GM19324 (cell line): ENCODE measurements around the gene SCN5A.
"Not testable (repeated sequence)": the region's sequence is repeated elsewhere in the genome, so short reads cannot be mapped to it uniquely, and the experiment has no call there.

Source experiments
- ATAC-seq: cut with Tn5 transposase; IDR thresholded peaks from one replicate; pipeline ENCODE4 v1.9.1; 2021; ENCODE audit warnings: mild to moderate bottlenecking, moderate library complexity; ENCODE audit not compliant: unreplicated experiment, low FRiP score

The SCN5A gene

DNA sequence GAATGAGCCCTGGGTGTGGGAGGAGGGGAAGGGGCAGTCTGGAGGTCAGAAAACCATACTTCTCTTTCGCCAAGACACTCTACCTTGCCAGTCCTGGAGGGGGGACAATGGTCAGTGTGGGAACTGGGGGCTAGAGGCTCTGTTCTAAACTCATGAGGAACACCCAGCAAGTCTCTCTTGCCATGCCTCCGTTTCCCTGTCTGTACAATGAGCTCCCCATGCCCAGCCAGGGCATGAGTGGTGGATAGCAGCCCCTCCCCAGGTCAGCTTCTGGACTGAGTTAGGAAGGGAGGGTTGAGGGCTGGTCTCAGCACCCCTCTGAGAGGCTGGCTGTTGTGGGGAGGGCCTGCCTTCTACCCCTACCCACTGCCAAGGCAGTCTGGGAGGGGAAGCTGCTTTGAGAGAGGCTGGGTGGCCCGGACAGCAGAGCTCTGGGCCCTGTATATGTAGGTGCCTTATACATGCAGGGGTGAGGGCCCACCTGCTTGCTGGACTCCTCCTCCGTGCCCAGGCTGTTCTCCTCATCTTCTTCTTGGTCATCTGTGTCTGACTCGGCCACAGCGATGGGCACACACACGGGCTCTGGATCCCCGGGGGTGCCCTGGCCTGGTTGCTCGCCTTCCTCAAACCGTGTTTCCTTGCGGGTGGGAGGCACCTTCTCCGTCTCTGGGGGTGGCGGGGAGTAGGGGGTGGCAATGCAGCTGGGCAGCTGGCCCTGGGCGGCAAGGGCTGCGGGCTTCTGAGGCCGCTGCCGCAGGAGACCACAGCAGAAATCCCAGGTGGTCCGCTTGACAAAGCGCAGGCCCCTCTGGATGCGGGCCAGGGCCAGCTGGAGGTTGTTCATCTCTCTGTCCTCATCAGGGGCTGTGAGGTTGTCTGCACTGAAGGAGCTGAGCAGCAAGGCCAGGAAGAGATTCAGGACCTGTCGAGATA, 68.8 kb downstream of the SCN5A start:
- ATAC-seq: no peak

DNA sequence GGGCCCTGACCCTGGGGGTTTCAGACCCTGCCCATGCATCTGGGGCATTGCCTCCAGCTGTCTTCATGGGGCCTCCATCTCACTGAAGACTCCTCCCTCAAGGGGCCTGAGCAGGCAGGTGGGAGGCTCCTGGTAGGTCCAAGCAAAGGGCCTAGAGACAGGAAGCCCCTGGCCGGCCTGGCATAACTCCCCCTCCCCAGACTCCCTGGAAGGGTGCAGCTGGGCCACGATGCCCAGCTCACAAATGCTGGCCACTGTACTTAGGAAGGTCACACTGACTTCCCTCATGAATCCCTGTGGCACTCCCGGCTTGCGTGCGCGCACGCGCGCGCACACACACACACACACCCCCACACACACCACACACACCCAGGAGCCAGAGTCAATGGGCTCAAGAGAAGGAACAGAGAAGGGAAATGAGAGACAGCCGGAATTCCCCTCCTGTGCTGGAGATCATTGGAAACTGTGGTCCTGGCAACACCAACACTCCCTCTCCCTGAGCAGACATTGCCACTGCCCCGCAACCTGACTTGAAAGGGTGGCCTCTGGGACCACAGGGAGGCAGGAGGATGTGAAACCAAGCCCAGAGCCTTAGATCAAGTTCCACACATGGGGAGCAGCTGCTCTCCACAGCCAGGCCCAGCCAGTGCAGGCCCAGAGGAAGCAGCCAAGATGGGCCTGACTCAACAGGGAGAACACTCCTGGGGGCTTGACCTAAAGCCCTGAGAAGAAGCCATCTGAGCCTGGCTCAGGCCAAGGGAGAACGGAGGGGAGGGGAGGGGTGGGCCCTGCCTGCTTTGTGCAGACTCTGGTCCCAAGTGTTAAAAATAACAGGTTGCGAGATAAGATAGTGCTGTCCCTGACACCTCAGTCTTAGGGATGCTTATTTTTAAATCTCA, 69.7 kb downstream of the SCN5A start:
- no peak for ATAC-seq

DNA sequence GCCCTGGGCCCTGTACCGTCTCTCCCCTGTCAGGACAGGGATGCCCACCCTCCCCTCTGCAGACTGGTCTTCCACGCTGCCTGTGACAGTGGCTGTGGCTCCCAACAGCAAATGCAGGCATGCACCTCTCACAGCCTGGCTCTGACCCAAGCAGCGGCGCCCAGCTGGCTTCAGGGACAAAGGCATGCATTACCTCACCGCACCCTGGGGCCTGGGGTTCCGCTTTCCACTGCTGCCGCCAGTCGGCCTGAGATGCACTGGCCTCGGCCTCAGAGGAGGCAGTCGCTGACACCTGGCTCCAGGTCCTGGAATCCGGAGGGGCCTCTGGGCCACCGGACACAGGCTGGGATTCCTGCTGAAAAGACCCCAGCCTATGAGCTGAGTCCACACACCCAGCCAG, 70.3 kb downstream of the SCN5A start:
- ATAC-seq: no peak

DNA sequence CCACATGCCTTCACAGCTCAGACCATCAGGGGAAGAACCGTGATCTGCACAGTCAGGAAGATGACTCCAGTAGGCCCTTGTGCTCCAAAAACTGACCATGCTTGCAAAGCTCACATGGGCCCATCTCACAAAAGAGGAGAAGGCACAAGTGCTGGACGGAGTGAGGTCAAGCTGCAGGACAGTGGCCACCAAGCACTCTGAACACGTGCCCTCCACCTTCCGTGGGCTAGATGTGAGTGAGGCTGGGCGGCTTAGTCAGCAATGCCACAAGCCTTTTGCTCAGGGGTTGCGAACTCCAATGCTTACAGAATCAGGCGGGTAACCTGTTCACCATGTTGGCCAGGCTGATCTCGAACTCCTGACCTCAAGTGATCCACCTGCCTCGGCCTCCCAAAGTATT, 70.9 kb downstream of the SCN5A start:
- no peak for ATAC-seq

DNA sequence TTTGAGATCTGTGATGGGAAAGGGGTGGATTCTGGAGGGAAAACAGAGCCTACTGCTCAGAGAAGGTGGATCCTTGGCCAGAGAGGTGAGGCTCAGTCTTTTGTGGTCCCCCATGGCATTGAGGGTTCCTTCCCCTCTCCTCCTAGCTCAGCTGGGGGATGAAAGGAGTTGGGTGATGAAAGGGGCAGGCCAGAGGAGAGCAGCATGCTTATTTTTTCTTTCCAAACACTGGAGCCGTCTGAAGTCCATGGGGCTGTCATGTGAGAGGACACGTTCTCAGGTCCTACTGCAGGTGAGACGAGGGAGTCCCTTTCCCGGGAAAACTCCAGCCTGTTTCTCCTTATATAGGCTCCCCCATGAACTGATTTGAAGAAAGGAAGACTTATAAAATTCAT, 71.4 kb downstream of the SCN5A start:
- no peak for ATAC-seq

DNA sequence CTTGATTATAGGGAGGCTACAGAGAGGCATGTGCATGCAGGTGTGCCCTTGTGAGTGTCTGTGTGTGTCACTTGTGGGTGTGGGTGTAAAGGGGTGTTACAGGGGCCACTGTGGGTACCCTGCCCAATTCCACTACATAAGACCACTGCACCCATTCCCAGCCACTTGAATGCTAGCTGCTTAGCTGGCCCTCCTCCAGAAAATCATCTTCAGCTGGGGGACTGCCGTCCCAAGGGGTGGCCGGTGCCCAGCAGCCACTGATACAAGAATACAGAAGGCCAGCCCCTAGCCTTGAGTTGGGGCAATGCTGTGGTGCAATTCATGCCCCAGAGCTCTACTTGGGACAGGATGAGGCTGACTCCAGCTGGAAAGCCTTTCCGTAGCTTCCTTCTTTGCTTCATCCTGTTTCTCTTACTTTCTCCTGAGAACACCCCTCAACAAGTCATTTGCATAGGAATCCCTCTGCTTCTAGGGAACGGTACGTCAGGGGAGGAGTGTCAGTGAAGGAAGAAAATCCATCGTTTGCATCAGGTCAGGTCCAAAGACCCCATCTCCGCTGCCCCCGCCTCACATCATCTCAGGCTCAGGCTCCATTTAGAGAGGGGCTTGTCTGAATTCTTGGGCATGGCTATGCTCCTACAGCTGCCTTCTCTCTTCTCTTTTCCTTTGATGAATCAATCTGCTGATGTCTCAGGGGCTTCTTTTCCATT, 72.0 kb downstream of the SCN5A start:
- ATAC-seq: no peak

DNA sequence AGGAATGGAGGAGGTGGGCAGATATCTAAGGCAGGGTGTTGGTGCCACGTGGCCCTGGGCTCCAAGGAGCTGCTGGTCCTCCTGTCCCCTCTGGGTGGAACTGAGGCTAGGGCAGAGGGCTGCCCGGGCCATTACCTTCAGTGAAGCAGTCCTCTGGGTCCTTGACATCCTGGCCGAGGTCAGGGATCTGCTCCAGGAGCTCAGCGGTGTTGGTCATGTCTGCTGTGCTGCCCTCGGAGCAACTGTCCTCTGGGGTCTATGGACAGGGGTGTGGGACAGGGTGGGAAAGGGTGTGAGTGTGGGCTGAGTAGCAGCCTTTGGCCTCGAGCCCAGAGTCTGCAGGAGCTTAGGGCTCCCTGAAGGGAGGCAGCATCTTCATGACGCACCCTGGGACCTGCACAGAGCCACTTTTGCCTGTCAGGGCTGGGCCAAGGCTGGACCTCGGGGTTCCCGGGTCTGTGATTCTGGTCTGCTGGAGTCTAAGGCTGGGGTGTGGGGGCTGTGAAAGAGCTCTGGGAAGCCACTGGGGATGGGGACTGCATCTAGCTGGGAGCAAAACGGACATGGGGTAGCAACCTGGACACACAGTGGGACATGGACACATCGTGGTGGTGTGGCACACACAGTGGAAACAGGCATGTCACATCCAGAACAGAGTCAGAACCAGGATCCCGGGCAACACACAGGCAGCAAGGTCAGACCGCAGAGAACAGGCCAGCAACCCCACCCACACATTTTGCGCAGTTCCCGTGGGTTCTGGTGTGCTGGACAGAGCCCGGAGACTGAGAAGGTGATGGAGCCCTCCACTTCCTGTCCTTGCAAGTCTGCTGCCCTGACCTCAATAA, 72.7 kb downstream of the SCN5A start:
- ATAC-seq: no peak

DNA sequence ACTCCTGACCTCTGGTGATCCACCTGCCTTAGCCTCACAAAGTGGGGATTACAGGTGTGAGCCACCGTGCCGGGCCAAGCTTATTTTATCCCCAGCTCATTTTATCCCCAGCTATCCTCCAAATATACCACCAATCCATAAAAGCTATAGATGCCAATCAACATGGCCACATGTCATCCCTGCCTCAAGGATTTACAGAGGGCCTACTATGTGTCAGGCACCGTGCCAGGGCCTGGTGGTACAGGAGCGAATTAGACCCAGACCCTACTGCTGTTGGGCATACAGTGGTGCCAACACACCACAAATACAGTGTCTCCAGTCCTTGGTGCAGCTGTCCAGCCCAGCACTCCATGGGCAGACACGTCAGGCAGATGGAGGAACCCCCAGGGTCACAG, 73.4 kb downstream of the SCN5A start:
- ATAC-seq: no peak

DNA sequence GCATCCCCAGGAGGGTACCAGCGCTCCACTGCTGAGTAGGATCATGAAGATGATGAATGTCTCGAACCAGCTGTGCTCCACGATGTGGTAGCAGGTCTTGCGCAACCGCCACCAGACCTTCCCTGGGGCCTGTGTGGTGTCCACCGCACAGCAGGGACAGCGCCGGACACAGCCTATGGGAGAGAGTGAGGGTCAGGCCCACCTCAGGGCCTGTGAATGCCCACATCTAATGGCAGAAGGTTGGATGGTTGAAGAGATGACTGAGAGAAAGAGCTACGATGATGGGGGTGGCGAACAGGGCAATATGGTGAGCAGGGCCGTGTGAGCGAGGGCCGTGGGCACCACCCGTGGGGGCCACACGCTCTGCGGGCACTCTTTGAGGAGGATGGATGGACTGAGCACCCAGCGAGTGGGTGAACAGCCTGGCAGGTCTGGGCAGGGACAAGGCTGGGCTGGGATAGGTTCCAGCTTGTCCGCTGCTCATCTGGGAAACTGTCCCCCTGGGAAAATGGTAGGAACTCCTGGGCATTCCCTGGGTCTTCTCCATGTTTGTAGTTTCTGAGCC, 74.1 kb downstream of the SCN5A start:
- ATAC-seq: no peak

DNA sequence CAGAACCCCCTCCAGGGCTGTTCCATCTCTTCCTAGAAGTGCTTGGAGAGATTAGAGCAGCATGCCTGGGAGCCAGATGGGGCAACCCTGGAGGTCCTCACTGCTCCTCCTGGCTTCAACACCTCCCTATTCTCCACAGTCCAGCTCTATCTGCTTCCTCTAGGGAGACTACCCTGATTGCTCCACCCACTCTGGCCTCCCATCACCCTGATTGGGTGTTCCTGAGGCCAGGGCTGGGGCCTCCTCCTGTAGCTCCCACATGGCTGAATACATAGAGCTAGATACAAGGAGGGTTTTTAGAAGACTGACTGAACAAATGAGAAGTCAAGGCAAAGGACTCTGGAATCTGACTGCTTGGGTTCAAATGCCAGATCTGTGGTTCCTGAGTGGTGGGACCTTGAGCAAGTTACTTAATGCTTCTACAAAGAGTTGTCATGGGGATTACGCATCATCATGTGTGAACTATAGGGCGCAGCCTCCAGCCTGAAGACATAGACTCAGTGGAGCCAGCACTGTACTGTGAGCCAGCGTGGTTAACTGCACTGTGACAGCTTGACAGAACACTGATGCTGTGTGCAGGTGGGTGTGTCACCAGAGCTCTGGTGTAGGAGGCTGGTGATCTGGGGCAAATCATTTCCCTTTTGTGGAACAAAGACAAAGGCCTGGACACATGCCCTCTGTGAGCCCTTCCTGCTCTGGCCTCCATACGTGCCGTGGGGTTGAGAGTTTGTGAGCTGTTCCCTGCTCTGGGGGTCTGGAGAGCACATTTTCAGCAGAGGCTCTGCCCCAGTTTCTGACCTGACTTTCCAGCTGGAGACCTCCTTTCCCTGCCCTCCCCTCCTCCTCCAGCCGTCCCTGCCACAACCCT, 74.8 kb downstream of the SCN5A start:
- no peak for ATAC-seq

DNA sequence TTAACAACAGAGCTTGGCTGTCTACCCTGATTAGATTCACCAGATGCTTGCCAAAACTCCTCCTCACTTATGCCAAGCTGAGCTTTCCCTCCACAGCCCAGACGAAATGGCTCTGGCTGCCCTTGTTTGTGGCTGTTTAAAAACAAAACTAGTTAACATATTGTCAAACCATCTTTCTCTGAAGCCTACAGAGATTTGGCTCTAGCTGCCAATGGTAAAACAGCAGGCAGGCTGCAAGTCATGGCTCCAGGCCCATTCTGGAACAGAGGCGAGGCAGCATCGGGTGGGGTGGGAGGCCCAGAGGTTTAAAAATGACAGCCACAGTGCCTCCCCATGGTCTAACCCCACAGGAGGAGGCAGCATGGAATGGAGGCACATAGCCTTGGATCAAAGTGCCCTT, 75.9 kb downstream of the SCN5A start:
- no peak for ATAC-seq

DNA sequence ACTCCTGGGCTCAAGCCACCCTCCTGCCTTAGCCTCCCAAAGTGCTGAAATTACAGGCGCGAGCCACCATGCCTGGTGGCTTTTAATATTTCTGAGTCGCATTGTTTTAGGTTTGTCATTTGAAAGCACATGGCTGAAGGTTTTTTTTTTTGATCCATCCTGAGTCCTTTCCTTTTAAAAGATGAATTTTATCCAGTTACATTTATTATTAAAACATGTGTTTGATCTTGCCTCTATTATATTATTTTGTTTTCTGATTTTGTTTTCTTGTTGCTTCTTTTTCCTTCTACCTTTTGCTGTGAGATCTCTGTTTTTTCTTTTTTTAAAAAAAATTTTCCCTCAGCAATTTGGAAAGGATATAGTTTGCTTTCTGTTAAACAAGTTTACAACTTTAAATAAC, 76.4 kb downstream of the SCN5A start:
- ATAC-seq: no peak

DNA sequence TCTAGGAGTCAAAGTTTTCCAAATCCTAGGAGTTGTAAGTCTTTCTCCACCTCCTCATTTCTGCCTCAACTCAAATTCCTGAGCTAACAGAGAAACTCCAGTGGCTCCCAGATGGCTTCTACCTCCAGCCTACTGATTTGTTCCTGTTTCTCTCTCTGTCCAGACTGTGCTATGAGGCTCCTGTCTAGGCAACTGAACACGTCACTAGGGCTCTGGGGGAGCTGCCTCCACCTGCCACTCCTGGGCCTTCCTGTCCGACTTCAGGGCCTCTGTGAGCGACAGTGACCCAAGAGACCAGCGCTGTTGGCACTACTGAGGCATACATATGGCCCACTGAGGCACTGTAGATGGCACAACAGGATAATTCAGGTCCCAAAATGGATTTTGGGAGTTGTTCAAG, 82.0 kb downstream of the SCN5A start:
- no peak for ATAC-seq

DNA sequence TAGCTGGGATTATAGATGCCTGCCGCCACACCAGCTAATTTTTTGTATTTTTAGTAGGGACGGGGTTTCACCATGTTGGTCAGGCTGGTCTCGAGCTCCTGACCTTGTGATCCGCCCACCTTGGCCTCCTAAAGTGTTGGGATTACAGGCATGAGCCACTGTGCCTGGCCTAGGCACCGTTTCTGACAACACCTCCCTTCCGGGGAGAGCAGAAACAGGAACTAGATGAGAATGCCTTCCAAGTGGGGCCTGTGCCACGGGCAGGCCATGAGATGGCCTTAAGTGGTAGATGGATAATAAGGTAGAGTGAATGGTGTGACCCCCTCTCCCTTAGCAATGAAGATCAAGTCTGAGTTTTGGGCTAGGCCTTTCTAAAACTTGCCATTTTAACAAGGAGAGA, 82.7 kb downstream of the SCN5A start:
- not testable (repeated sequence) for ATAC-seq

DNA sequence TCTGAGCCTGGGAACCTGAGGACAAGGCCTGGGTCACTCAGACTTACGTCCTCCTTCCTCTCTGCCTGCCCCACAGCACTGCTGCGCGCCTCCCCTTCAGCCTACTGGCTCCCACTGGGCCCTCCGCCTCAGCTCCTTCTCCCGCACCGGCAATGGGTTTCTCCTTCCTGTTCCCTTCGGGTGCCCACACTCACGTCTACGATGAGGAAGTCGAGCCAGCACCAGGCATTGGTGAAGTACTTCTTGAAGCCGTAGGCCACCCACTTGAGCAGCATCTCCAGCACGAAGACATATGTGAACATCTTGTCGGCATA, 83.3 kb downstream of the SCN5A start:
- no peak for ATAC-seq

DNA sequence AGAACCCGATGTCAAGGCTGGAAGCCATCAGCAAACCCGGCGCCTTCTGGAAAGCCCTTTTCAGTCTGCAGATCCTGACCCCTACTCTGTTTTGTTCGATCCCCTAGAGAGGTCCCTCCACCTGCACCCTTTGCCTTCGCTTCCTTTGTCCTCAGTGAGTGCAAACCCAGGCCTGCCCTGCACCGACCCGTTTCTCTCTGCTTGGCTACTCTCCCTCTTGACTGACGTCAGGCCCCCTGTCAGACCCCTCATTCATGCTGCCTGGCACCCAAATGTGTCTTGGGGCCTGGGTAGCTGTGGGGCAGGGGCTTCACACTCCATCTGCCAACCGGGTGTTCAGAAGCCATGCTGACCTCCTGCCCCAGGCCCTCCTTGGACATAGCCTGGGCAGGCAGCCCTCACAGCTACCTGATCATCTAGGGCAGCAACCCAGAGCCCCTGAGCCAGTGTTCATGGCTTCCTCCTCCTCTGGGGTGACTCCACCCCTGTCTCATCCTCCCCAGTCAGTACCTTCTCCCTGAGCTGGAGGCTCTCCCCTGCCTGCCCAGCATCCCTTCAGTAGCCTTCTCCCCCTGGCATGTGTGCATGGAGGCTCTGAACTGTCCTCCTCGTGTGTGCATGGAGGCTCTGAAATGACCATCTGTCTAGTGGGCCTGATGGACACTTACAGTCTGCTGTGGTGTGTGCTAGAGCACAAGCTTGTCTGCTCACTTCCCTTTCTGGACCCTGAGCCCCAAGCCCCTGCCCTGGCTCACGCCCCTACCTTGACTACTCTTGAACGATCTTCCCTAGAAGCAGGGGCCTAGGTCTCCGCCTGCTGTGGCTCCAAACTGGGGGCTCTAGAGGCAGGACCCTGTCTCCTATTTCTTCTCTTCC, 83.9 kb downstream of the SCN5A start:
- ATAC-seq: no peak

DNA sequence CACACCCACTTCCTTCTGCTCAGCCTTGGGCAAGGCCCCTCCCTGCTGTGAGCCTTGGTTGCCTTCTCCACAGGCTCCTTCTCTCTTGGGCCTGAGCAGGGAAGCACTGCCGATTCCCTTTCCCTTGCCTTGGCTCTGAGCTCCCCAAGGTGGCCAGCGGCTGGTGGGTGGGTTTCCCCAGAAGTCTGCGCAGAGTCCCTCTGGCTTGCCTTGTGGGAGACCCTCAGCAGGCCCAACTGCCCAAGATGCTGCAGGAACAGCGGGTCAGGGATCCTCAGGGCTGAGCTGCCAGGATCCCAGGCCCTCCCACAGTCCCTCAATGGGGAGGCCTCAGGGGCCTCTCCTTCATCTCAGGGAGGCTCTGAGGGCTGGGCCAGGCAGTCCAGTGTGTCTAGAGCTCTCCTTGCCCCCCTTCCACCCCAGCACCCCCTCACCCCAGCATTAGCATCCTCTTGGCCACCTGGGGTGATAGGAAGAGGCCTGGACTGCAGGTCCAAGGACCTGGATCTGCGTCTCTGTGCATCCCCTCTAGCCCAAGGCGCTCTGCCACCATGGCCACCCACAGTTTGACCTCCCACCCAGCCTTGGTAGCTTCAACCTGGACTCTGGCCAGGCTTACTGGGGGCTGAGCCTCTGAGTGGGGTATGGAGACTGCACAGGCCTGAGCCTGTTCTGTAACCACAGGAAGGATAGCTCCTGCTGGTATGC, 84.7 kb downstream of the SCN5A start:
- ATAC-seq: no peak
